ENCODE data around the gene DCAF11.

DNA sequence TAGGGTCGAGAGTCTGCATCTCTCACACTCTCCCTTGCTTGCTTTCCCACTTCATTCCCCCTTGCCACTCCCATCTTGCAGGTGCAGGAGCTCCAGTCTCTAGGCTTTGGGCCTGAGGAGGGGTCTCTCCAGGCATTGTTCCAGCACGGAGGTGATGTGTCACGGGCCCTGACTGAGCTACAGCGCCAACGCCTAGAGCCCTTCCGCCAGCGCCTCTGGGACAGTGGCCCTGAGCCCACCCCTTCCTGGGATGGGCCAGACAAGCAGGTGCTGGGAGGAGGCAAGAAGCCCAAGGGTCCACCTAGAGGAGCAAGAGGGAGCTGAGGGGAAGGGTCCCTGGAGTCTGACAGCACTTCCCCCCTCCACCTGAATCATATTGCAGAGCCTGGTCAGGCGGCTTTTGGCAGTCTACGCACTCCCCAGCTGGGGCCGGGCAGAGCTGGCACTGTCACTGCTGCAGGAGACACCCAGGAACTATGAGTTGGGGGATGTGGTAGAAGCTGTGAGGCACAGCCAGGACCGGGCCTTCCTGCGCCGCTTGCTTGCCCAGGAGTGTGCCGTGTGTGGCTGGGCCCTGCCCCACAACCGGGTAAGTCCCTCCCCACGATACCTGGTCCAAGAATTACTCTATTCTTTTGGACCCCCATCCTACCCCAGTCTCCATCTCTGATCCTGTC lies 37.0 kb downstream of the DCAF11 start:
- TF ChIP-seq, protein P1, sequence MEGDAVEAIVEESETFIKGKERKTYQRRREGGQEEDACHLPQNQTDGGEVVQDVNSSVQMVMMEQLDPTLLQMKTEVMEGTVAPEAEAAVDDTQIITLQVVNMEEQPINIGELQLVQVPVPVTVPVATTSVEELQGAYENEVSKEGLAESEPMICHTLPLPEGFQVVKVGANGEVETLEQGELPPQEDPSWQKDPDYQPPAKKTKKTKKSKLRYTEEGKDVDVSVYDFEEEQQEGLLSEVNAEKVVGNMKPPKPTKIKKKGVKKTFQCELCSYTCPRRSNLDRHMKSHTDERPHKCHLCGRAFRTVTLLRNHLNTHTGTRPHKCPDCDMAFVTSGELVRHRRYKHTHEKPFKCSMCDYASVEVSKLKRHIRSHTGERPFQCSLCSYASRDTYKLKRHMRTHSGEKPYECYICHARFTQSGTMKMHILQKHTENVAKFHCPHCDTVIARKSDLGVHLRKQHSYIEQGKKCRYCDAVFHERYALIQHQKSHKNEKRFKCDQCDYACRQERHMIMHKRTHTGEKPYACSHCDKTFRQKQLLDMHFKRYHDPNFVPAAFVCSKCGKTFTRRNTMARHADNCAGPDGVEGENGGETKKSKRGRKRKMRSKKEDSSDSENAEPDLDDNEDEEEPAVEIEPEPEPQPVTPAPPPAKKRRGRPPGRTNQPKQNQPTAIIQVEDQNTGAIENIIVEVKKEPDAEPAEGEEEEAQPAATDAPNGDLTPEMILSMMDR (conservative IDR thresholded peaks at IDR 0.05), result no peak
- TF ChIP-seq EZH2 (IDR thresholded peaks at IDR 0.05; ENCODE audit: low read depth), result no peak

All from PC-9 (cell line).